Measurements from ENCODE around the gene PC.
"Not testable (repeated sequence)": the region's sequence is repeated elsewhere in the genome, so short reads cannot be mapped to it uniquely, and the experiment has no call there.

PC gene

DNA sequence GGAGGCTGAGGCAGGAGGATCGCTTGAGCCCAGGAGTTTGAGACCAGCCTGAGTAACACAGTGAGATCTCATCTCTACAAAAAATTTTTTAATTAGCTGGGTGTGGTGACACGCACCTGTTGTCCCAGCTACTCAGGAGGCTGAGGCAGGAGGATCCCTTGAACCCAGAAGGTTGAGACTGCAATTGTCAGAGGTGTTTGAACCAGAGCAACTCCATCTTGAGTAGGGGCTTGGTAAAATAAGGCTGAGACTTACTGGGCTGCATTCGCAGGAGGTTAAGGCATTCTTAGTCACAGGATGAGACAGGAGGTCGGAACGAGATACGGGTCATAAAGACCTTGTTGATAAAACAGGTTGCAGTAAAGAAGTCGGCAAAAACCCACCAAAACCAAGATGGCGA is 47.0 kb upstream of the PC start:
- not testable (repeated sequence) for H2BK120ac ChIP-seq (ENCODE audit: low read depth, low read length); H2AFZ ChIP-seq (ENCODE audit: low read depth, low read length); H3K4me1 ChIP-seq (ENCODE audit: control insufficient read depth, insufficient read depth, low read depth, low read length); H3K23ac ChIP-seq (ENCODE audit: low read length in 2 of 2); H3K4ac ChIP-seq (ENCODE audit: low read depth in 1 of 2, low read length in 2 of 2); H3K36me3 ChIP-seq (ENCODE audit: control insufficient read depth in 1 of 2, insufficient read depth in 2 of 2, low read depth in 1 of 2, low read length in 2 of 2); H3K9ac ChIP-seq (ENCODE audit: low read length); H2BK15ac ChIP-seq (ENCODE audit: low read depth, poor library complexity, severe bottlenecking); H2BK5ac ChIP-seq (ENCODE audit: low read depth, low read length, poor library complexity, severe bottlenecking); H3K4me2 ChIP-seq (ENCODE audit: low read length, poor library complexity, severe bottlenecking); DNase-seq; H3K79me1 ChIP-seq (replicated peaks; ENCODE audit: low read length, poor library complexity, severe bottlenecking); H4K8ac ChIP-seq (ENCODE audit: low read length); H3K14ac ChIP-seq (ENCODE audit: low read length in 2 of 2); H2BK12ac ChIP-seq (ENCODE audit: low read length in 2 of 2); H3K27me3 ChIP-seq (ENCODE audit: control insufficient read depth in 1 of 2, insufficient read depth in 1 of 2, low read length in 2 of 2); H3K9me3 ChIP-seq (ENCODE audit: control insufficient read depth, low read length); H3K27ac ChIP-seq (ENCODE audit: low read length, poor library complexity, severe bottlenecking); H3K18ac ChIP-seq (ENCODE audit: low read depth in 1 of 2, low read length in 2 of 2); H2AK5ac ChIP-seq (ENCODE audit: low read length, severe bottlenecking); H3K4me3 ChIP-seq (ENCODE audit: insufficient read depth in 1 of 2, low read depth in 1 of 2, low read length in 2 of 2); H4K91ac ChIP-seq (ENCODE audit: low read length)
- 96% methylated on average over 8 of the region's 8 CpGs for WGBS

DNA sequence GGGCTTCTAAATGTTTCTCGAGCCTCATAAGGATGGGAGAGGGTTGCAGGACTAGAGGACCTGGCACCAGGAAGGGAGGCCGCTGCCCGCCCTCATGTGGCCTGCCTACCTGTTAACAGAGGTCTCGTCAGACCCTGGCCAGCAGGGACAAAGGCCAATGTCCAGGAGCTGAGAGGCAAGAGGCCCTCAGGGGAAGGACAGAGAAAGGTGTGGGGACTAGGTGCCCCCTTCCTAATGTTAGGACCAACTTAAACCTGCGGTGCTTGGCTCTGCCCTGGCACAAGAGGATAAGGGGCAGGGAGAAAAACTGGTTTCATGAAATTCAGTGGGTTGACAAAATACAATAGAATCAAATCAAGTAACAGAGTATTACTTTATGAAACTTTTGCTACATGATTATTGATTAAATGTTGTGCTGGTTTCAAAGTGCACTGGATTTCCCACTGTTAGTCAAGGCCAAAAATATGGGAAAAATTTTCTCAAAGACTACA is 44.8 kb upstream of the PC start:
- Histone ChIP-seq H3K79me1 (replicated peaks; ENCODE audit: low read length, poor library complexity, severe bottlenecking) (no peaks in the 10 kb centered on the region), H3K4me3 (ENCODE audit: insufficient read depth in 1 of 2, low read depth in 1 of 2, low read length in 2 of 2) (no peak overlapping the region), H4K91ac (ENCODE audit: low read length) (peak overlapping the region; percentile 7), H3K14ac (ENCODE audit: low read length in 2 of 2) (no peak overlapping the region), H3K4me2 (ENCODE audit: low read length, poor library complexity, severe bottlenecking) (no peak overlapping the region), H3K23ac (ENCODE audit: low read length in 2 of 2) (no peak overlapping the region), H3K36me3 (ENCODE audit: control insufficient read depth in 1 of 2, insufficient read depth in 2 of 2, low read depth in 1 of 2, low read length in 2 of 2) (no peaks in the 10 kb centered on the region), H3K4me1 (ENCODE audit: control insufficient read depth, insufficient read depth, low read depth, low read length) (no peaks in the 10 kb centered on the region), H2BK5ac (ENCODE audit: low read depth, low read length, poor library complexity, severe bottlenecking) (no peak overlapping the region), H2AFZ (ENCODE audit: low read depth, low read length) (no peak overlapping the region), H4K8ac (ENCODE audit: low read length) (no peak overlapping the region), H3K27me3 (ENCODE audit: control insufficient read depth in 1 of 2, insufficient read depth in 1 of 2, low read length in 2 of 2) (no peaks in the 10 kb centered on the region), H3K27ac (ENCODE audit: low read length, poor library complexity, severe bottlenecking) (no peak overlapping the region), H2BK12ac (ENCODE audit: low read length in 2 of 2) (peak overlapping the region in 1 of 2 experiments; percentile 55), H2BK15ac (ENCODE audit: low read depth, poor library complexity, severe bottlenecking) (no peak overlapping the region), H3K18ac (ENCODE audit: low read depth in 1 of 2, low read length in 2 of 2) (no peak overlapping the region), H2BK120ac (ENCODE audit: low read depth, low read length) (no peak overlapping the region), H3K9me3 (ENCODE audit: control insufficient read depth, low read length) (no peaks in the 10 kb centered on the region), H3K4ac (ENCODE audit: low read depth in 1 of 2, low read length in 2 of 2) (no peak overlapping the region), H3K9ac (ENCODE audit: low read length) (no peak overlapping the region), H2AK5ac (ENCODE audit: low read length, severe bottlenecking) (no peak overlapping the region)
- 88% methylated on average over 5 of the region's 5 CpGs for WGBS
- DNase-seq, result no peak

DNA sequence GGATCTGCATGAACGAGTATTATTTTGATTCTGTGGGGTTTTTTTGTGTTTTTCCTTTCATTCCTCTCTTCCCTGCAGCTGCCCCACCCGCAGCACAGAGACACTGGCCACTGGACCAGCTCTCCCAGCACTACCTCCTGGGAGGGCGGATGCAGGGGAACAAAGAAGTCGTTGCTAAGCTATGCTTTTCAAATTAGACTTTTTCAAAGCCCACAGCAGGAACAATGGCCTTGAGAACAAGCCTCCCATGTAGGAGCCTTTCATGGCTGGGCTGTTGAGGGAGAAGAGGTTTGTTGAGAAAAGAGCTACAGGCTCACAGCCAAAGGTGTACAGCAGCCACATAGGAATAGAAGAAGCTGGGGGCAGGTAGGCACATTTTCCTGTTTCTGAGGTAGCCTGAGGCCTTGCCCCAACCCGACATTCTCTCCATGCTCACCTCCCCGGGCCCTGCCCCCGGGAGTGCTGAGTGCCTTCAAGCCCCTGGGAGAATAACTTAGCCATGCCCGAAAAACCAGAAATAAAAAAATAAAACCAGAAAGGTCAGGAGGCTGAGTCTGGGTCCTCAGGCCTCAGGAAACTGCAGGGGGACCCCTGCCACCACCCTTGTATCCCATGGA is 44.2 kb upstream of the PC start:
- H3K4ac ChIP-seq (ENCODE audit: low read depth in 1 of 2, low read length in 2 of 2), result no peak overlapping the region
- no peak overlapping the region for H2AFZ ChIP-seq (ENCODE audit: low read depth, low read length)
- no peaks in the 10 kb centered on the region for H3K36me3 ChIP-seq (ENCODE audit: control insufficient read depth in 1 of 2, insufficient read depth in 2 of 2, low read depth in 1 of 2, low read length in 2 of 2)
- no peak overlapping the region for H3K23ac ChIP-seq (ENCODE audit: low read length in 2 of 2)
- no peak overlapping the region for H4K91ac ChIP-seq (ENCODE audit: low read length)
- no peak overlapping the region for H3K4me2 ChIP-seq (ENCODE audit: low read length, poor library complexity, severe bottlenecking)
- H2BK15ac ChIP-seq (ENCODE audit: low read depth, poor library complexity, severe bottlenecking), result no peak overlapping the region
- no peak overlapping the region for H3K18ac ChIP-seq (ENCODE audit: low read depth in 1 of 2, low read length in 2 of 2)
- no peaks in the 10 kb centered on the region for H3K4me1 ChIP-seq (ENCODE audit: control insufficient read depth, insufficient read depth, low read depth, low read length)
- no peak overlapping the region for H2BK5ac ChIP-seq (ENCODE audit: low read depth, low read length, poor library complexity, severe bottlenecking)
- H2AK5ac ChIP-seq (ENCODE audit: low read length, severe bottlenecking), result no peak overlapping the region
- no peak overlapping the region for H3K14ac ChIP-seq (ENCODE audit: low read length in 2 of 2)
- no peaks in the 10 kb centered on the region for H3K9me3 ChIP-seq (ENCODE audit: control insufficient read depth, low read length)
- no peak for DNase-seq
- no peak overlapping the region for H3K4me3 ChIP-seq (ENCODE audit: insufficient read depth in 1 of 2, low read depth in 1 of 2, low read length in 2 of 2)
- no peak overlapping the region for H3K27ac ChIP-seq (ENCODE audit: low read length, poor library complexity, severe bottlenecking)
- H4K8ac ChIP-seq (ENCODE audit: low read length), result no peak overlapping the region
- no peaks in the 10 kb centered on the region for H3K27me3 ChIP-seq (ENCODE audit: control insufficient read depth in 1 of 2, insufficient read depth in 1 of 2, low read length in 2 of 2)
- H2BK120ac ChIP-seq (ENCODE audit: low read depth, low read length), result no peak overlapping the region
- 46% methylated on average over 6 of the region's 8 CpGs for WGBS
- H3K9ac ChIP-seq (ENCODE audit: low read length), result no peak overlapping the region
- H3K79me1 ChIP-seq (replicated peaks; ENCODE audit: low read length, poor library complexity, severe bottlenecking), result no peaks in the 10 kb centered on the region
- no peak overlapping the region for H2BK12ac ChIP-seq (ENCODE audit: low read length in 2 of 2)

DNA sequence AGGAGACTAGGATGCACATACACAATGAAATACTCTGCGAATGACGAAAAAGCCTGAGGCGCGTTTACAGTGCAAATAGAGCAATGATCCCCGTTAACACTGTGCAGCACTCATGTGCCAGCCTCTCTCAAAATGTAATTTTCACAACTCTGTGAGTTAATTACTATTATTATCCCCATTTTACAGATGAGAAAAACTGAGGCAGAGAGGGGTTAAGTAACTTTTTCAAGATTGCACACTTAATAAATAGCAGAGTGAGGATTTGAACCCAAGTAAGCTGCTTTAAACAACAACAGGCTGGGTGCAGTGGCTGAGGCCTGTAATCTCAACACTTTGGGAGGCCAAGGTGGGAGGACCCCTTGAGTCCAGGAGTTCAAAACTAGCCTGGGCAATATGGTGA is 43.1 kb upstream of the PC start:
- no peak overlapping the region for H2BK120ac ChIP-seq (ENCODE audit: low read depth, low read length)
- H3K4me1 ChIP-seq (ENCODE audit: control insufficient read depth, insufficient read depth, low read depth, low read length), result peaks cover 2% of the 10 kb centered on the region
- no peak overlapping the region for H3K9ac ChIP-seq (ENCODE audit: low read length)
- no peak overlapping the region for H2AFZ ChIP-seq (ENCODE audit: low read depth, low read length)
- no peak overlapping the region for H3K18ac ChIP-seq (ENCODE audit: low read depth in 1 of 2, low read length in 2 of 2)
- H2BK15ac ChIP-seq (ENCODE audit: low read depth, poor library complexity, severe bottlenecking), result no peak overlapping the region
- H3K23ac ChIP-seq (ENCODE audit: low read length in 2 of 2), result no peak overlapping the region
- H3K4ac ChIP-seq (ENCODE audit: low read depth in 1 of 2, low read length in 2 of 2), result no peak overlapping the region
- no peak overlapping the region for H4K8ac ChIP-seq (ENCODE audit: low read length)
- H3K14ac ChIP-seq (ENCODE audit: low read length in 2 of 2), result no peak overlapping the region
- no peak overlapping the region for H4K91ac ChIP-seq (ENCODE audit: low read length)
- no peaks in the 10 kb centered on the region for H3K9me3 ChIP-seq (ENCODE audit: control insufficient read depth, low read length)
- no peaks in the 10 kb centered on the region for H3K79me1 ChIP-seq (replicated peaks; ENCODE audit: low read length, poor library complexity, severe bottlenecking)
- no peak overlapping the region for H3K4me2 ChIP-seq (ENCODE audit: low read length, poor library complexity, severe bottlenecking)
- no peak overlapping the region for H2BK5ac ChIP-seq (ENCODE audit: low read depth, low read length, poor library complexity, severe bottlenecking)
- no peaks in the 10 kb centered on the region for H3K36me3 ChIP-seq (ENCODE audit: control insufficient read depth in 1 of 2, insufficient read depth in 2 of 2, low read depth in 1 of 2, low read length in 2 of 2)
- no peak overlapping the region for H2BK12ac ChIP-seq (ENCODE audit: low read length in 2 of 2)
- no peak for DNase-seq
- no peak overlapping the region for H2AK5ac ChIP-seq (ENCODE audit: low read length, severe bottlenecking)
- H3K27ac ChIP-seq (ENCODE audit: low read length, poor library complexity, severe bottlenecking), result no peak overlapping the region
- WGBS, result 89% methylated on average over 5 of the region's 5 CpGs
- no peaks in the 10 kb centered on the region for H3K27me3 ChIP-seq (ENCODE audit: control insufficient read depth in 1 of 2, insufficient read depth in 1 of 2, low read length in 2 of 2)
- no peak overlapping the region for H3K4me3 ChIP-seq (ENCODE audit: insufficient read depth in 1 of 2, low read depth in 1 of 2, low read length in 2 of 2)
